Mammary epithelial cell (primary cell): ENCODE data around the gene C1D.

Source experiments
- EZH2 ChIP-seq: IDR thresholded peaks from 2 replicates; pipeline ENCODE4 v1.6.1; 2012; ENCODE audit warnings: low read length, inconsistent platforms, borderline replicate concordance
- TF ChIP-seq, protein P1 (sequence below), 2 donors: IDR thresholded peaks in 1 of 2; conservative IDR thresholded peaks in 1 of 2; 2 replicates each; pipeline ENCODE4 v1.5.1; 2011 to 2012; ENCODE audit warnings: inconsistent platforms in 2 of 2, low read length in 2 of 2, mild to moderate bottlenecking in 2 of 2, control low read depth in 1 of 2, low read depth in 1 of 2; ENCODE audit not compliant: insufficient read depth in 1 of 2; ENCODE audit errors: extremely low read depth in 1 of 2

DNA sequence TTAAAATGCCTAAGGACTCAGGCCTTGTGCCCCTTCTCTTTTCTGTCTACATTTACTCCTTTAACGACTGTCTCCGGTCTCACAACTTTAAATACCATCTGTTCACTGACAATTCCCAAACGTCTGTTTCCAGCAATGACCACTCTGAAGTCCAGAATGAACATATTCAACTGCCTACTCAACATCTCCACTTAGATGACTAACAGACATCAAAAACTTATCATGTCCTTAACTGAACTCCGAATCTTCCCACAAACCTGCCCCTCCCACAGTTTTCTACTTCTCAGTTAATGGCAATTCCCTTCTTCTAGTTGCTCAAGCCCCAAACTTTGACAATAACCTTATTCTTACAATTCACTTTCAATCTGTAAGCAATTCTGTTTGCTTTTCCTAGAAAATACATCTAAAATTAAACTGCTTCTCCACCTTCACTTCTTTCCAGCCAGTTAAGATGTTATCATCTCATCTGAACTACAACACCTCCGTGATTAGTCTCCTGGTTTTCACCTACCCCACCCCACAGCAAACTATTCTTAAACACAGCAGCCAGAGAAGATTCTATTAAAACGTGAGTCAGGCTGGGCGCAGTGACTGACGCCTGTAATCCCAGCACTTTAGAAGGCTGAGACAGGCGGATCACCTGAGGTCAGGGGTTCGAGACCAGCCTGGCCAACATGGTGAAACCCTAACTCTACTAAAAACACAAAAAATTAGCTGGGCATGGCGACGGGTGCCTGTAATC, 2.8 kb downstream of the C1D start:
- TF ChIP-seq, protein P1, sequence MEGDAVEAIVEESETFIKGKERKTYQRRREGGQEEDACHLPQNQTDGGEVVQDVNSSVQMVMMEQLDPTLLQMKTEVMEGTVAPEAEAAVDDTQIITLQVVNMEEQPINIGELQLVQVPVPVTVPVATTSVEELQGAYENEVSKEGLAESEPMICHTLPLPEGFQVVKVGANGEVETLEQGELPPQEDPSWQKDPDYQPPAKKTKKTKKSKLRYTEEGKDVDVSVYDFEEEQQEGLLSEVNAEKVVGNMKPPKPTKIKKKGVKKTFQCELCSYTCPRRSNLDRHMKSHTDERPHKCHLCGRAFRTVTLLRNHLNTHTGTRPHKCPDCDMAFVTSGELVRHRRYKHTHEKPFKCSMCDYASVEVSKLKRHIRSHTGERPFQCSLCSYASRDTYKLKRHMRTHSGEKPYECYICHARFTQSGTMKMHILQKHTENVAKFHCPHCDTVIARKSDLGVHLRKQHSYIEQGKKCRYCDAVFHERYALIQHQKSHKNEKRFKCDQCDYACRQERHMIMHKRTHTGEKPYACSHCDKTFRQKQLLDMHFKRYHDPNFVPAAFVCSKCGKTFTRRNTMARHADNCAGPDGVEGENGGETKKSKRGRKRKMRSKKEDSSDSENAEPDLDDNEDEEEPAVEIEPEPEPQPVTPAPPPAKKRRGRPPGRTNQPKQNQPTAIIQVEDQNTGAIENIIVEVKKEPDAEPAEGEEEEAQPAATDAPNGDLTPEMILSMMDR (conservative IDR thresholded peaks at IDR 0.05 in 1 of 2, IDR thresholded peaks at IDR 0.05 in 1 of 2; ENCODE audit: extremely low read depth in 1 of 2, insufficient read depth in 1 of 2, low read depth in 1 of 2, low read length in 2 of 2) = no peak
- no peak for TF ChIP-seq EZH2
